SK-MEL-5 (cell line): ENCODE data around the gene CAMKMT. TPM values are rescaled to one million over a fixed set of nuclear protein-coding genes. Genes with fewer than 3 reads are reported as not detected.

Experiments used
- DNase-seq: peaks from one replicate; pipeline ENCODE4 v3.0.0-alpha.2; 2016; ENCODE audit warnings: low read depth, low spot score
- in situ Hi-C: cut with HindIII; loops from 2 replicates; pipeline ENCODE4 v1.10.0; 2016; ENCODE audit warnings: low sequenced_read_pairs, high pct_unique_total_duplicates, low pct_unique_long_range_greater_than_20kb
- total RNA-seq: library from RNA; depleted of rRNA; stranded (reverse); fragments of >200 nt; shearing (Covaris generic); gene quantifications from 2 replicates; pipeline ENCODE4 v1.2.3, GENCODE V29; 2014

The CAMKMT gene
- total RNA-seq, 1 experiment from 2014 or later: 6.4 TPM

DNA sequence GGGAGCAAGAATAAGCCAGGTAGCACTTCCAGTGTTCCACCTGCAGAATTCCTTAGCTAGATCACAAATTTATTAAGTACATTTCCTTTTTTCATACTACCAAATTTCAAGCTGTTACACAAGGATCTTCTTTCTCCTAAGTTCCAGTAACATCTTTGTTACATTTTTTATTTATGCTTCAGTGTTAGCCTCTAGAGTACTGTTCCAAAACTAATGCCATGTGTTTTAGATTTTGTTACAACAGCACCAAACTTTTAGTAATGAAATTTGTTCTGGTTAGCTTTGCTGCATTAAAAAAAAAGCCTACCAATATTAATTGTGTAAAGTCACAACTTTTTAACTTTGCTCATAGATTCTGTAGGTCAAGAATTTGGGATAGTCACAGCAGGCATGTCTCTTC lies 161.1 kb downstream of the CAMKMT start:
- in situ Hi-C loops: no loop called here
- DNase-seq: no peak

DNA sequence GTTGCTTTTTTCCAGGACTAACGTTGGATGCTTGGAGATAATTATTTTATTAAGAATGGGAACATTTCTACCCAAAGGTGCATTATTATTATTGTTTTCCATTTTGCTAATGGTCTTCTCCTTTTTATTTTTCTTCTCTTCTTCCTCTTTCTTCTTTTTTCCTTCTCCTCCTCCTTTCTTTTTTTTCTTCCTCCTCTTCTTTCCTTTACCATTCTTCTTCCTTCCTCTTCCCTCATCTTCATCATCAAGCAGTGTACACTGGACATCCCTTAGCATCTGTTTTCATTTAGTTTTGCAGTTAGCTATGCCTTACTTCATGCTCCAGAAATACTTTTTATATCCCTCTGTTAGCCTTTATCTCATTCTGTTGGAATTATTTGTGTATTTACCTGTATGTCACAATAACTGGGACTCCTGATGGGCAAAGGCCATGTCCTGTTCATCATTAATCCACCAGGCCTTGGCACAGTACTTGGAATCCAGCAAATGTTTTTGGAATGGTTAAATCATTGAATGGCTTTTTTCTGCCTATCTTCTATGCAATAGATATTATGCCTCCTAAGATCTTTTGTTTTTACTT lies 162.7 kb downstream of the CAMKMT start:
- no peak for DNase-seq
- in situ Hi-C loops: no loop called here

DNA sequence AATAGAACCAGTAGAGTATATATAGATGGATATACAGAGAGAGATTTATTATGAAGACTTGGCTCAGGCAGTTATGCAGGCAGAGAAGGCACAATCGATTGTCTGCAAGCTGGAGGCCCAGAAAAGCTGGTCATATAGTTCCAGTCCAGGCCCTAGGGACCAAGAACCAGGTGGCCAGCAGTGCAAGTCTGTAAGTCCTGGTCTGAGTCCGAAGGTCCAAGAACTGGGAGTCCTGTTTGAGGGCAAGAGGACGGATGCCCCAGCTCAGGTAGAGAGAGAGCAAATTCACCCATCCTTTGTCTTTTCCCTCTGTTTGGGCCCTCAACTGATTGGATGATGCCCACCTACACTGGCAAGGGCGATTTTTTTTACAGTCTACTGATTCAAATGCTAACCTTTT lies 164.6 kb downstream of the CAMKMT start:
- in situ Hi-C loops: no loop called here
- no peak for DNase-seq

DNA sequence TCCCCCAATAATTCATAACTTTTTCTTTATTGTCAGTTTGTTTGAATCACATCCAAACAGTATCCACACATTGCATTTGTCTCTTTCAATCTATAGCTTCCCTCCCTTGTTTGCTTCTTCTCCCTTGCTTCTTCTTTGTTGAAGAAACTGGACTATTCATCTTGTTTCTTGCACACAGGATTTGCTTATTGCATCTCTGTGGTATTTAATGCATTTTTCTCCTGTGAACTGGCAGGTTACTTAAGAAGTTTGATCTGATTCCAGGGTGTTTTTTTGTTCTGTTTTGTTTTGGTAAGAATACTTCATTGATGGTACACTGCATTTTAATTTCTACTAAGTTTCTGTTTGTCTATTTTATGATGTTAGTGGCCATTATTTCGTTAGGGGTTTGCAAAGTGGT lies 166.8 kb downstream of the CAMKMT start:
- in situ Hi-C loops: no loop called here
- DNase-seq: no peak

DNA sequence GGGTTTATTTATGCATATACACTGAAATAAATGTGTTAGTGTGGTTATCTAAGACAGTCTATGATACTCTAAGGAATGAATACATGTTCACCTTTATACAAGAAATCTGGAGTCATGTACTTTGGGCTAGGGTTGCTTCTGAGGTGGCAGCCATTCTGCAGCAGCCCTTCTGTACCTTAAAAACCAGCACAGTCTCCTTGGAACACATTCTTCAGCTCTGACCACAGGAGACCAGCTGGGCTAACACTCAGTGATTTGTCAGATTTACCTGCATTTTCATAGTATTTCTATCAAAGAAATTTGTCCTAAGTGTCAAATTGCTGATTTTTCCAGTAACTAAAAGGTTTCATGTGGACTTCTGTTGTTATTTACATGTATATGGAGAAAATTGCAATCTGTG lies 167.7 kb downstream of the CAMKMT start:
- in situ Hi-C loops: no loop called here

DNA sequence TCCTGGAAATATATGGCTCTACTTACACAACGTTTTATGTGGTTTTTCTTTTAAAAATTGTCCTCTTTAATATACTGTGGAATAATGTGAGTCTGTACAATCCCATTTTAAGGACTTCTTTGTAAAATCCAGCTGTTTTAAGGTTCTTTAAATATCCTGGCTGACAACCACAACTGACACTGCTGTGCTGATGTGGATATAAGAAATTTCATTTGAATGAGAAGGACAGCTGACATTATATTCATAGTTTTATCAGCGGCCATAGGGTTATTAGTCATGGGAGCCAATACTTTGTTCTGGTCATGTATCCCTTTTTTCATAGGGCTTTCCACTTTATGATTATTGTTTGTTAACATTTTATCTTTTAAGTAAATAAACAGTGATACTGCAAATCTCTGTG lies 169.5 kb downstream of the CAMKMT start:
- DNase-seq: no peak
- in situ Hi-C loops: no loop called here

More for the DNA sequence above, 167.7 kb downstream of the CAMKMT start:
- DNase-seq: no peak

DNA sequence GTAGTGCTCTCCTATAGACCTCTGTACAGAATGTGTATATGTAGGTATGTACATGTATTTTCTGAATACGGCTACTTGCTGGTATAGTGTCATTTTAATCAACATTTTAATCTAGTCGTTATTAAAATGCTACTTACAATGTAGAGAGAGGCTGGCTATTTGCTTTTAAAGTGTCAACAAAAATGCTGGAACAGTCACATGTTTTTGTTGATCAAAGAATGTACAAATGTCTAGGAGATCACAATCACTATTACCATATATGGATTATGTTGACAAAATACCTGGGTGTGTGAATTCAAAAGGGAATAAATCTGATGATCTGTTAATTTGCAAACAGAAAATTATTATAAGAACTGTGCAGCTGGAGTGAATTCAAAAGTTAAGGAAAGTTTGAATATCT lies 170.3 kb downstream of the CAMKMT start:
- DNase-seq: no peak
- in situ Hi-C loops: no loop called here

DNA sequence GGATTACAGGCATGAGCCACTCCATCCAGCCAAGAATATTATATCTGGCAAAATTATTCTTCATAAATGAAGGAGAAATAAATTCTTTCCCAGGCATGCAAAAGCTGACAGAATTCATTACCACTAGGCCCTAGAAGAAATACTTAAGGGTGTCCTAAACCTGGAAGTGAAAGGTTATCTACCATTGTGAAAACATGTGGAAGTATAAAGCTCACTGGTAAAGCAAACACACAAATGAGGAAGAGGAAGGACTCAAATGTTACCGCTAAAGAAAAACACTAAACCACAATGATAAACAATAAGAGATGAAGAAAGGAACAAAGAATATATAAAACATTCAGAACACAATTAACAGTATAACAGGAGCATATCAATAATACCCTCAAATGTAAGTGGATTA lies 171.8 kb downstream of the CAMKMT start:
- no peak for DNase-seq

DNA sequence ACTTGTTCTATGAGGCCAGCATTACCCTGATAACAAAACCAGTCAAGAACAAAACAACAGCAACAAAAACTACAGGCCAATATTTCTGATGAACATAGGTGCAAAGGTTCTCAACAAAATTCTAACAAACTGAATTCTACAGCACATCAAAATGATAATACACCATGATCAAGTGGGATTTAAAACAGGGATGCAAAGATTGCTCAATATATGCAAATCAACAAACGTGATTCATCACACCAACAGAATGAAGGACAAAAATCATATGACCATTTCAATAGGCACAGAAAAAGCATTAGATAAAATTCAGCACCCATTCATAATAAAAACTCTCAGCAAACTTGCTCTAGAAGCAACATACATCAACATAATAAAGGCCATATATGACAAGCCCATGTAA lies 173.6 kb downstream of the CAMKMT start:
- in situ Hi-C loops: no loop called here
- no peak for DNase-seq

More for the DNA sequence above, 171.8 kb downstream of the CAMKMT start:
- in situ Hi-C loops: no loop called here

DNA sequence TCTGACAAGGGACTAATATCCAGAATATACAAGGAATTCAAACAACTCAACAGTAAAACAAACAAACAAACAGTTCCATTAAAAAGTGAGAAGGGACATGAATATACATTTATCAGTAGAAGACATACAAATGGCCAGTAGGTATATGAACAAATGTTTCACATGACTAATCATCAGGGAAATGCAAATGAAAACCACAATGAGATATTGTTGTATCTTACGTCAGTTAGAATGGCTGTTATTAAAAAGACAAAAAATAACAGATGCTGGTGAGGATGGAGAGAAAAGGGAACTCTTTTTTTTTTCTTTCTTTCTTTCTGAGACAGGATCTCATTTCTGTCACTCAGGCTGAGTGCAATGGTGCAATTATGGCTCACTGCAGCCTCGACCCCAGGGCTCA lies 175.5 kb downstream of the CAMKMT start:
- DNase-seq: peak; percentile 28
- in situ Hi-C loops: no loop called here

DNA sequence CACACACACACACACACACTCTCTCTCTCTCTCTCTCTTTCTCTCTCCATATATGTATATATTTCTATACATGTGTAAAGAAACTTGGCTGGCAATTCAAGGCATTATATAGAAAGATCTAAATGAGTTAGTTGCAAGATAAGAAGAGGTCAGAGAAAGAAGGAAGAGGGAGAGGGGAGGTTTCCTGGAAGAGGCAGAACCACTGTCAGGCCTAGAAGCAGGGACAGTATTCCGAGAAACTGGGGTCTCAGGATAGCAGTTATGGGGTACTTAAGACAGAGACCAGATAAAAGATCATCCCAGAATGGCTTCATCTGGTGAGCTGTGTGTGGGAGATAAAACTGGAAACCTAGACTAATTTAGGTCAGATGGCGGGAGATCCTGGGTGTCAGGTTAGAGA lies 180.8 kb downstream of the CAMKMT start:
- no peak for DNase-seq
- in situ Hi-C loops: no loop called here

DNA sequence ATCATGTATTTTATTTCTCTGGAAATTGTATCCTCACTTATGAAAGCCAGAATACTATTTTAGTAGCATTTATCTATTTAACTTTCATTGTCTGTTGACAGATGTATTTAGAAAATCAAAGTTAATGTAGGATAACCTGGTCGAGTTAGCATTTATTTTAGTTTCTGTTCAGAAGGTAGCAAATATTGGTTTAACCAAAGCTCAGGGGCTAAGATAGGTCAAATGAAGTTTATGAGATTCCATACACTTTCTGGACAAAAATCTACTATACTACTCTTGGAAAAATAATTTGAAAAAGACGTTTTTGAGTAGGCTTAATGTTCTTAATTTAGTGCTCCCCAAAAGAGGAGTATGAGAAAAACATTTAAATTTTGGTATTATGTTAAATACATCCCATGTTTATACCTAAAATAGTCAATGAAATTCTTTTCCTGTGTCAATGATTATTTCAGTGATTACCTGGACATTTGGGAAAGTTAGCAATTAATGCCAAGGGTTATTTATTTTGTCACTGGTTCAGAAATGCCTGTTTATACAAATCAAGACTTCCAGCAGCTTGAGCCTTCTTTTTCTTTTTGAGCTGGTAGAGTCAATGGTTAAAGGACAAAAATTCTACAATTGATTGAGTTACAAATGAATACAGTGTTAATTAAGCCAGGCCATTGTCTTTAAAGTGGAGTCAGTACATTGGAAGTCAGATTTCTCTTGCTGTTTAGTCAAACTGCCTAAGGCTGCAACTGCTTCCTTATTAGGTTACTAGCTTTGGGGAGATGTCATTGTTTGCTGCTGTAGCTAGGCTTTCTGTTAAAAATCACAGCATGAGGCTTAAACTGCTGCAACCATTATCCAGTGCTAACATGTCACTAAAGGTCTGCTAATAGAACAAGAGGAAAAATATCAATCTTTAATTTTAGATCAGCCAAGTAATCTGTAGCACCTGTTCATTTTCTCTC lies 182.3 kb downstream of the CAMKMT start:
- DNase-seq: peak; percentile 52
- in situ Hi-C loops: no loop called here

DNA sequence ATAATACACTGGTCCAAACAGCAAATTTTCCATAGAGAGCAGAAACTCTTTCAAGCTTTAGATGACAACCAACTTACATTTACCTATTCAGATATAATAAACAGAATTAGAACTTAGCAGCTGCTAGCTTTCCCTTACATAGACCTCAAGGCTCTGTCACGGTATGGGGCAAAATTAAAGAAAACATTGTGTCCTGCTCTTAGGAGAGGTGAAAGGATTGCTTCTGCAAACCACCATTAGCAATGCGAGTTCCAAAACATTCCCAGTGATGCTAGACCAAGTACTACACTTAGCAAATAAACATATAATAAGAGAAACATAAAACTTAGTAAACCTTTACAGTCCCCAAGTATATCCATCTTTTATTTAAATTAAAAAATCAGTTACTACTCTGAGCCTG lies 183.3 kb downstream of the CAMKMT start:
- in situ Hi-C loops: no loop called here
- DNase-seq: no peak

DNA sequence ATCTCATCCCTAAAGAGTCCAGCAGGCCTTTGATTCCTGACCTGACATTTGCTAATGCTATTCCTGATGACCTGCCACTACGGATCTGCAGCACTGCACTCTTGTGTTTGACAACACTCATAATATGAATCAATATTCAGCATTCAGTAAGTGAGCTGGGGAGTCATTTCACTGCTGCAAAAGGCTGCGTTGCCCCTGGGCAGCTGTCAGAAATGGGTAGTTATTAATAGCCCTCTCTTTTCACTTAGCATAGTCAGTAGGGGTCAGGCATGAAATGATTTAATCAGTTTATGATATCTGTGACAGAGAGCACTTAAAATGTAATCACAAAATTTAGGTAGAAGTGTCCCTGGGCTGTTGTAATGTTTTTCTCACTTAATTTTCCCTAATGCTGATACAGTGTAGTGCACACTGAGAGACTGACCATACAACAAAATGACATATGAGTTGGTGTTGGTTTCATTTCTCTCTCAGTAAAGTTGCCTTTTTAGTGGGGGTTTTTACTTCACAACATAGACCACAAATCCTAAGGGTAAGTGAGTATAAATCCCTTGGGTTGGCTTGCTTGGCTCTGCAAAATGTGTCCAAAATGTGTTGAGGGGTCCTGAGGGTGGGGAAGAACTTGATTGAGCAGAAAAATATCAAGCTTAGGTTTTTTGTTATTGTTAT lies 184.8 kb downstream of the CAMKMT start:
- in situ Hi-C loops: no loop called here
- no peak for DNase-seq

DNA sequence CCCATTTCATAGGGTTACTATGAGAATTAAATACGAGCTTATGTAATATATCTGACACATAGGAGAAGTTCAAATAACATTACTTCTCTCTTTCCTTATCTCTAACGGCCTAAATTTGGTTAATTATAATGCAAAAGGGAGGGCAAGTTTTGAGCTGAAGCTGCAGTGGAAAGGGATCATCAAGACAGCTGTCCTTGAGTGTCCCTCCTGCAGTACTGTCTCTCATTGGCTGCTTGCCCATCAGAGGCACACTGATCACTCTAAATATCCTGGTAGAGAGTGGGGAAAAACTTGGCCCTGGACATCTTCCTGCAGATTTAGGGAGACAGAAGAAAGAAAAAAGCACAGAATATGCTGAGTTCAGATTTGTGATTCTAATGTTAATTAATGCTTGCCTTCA lies 186.0 kb downstream of the CAMKMT start:
- in situ Hi-C loops: no loop called here
- DNase-seq: no peak

DNA sequence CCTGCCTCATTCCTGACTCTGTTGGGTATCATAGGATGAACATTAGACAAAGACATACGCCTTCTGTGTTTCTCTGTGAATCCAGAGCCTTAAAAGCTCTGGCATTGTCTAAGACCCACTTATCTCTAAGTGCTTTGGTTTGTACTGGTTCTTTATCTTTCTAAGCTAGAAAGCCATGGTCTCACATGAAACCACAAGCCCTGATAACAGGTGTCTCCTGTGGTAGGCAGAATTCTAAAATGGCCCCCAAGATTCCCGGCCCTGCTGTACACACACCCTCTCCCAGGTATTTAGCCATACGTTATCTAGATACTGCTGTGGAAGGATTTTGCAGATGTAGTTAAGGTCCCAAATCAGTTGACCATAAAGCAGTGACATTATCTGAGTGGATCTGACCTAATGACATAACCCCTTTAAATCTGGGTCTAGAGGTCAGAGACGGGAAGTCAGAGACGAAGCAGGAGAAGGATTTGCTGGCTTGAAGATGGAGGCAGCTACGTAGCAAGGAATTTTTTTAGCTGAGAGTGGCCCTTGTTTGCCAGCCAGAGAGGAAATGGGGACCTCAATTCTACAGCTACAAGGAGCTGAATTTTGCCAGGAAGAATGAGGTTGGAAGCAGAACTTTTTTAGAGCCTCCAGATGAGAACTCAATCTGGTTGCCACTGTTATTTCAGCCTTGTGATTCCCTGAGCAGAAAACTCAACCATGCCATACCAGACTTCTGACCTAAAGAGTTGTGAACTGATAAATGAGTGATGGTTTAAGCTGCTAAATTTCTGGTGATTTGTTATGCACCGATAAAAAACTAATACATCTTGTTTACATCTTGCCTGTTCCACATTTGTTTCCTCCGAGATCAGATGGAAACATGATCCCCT lies 186.7 kb downstream of the CAMKMT start:
- DNase-seq: no peak
- in situ Hi-C loops: no loop called here

DNA sequence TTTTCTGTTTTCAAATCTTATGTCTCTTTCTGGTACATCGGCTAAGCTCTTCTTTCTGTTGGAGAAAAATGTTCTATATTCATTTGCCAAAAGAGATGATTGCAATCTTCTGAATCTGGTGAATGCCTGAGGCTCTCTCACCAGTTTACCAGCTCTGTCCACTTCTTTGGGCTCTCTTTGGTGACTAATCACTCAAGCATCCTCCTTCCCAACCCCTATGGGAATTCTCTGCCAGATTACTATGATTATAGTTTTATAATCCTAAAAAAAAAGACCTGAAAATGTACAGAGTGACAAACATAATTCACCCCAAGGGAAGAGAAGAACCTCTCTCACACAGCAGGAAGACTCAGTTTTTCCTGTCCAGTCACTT lies 187.3 kb downstream of the CAMKMT start:
- in situ Hi-C loops: no loop called here
- peak; percentile 62 for DNase-seq

DNA sequence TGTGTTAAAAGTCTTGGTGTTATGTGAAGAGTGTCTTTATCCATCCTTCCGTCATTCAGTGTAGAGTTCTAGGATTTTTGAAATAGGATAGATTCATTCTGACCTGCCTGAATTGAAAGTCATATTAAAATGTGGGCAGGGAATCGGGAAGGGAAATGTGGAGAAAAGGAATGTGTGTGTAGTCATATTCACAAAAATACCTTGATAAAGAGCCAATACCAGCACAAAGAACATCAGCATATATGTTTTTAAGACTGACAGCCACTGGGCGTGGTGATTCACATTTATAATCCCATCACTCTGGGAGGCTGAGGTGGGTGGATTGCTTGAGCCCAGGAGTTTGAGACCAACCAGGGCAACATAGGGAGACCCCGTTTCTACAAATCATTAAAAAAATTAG lies 188.1 kb downstream of the CAMKMT start:
- DNase-seq: no peak

More for the DNA sequence above, 188.1 kb downstream of the CAMKMT start:
- in situ Hi-C loops: no loop called here
